GM12878 (cell line): ENCODE data around the gene RHEBL1.

Experiments used
- IKZF1 ChIP-seq: fragments of 450-650 bp; conservative IDR thresholded peaks from 2 replicates; pipeline ENCODE4 v1.6.1; 2017; ENCODE audit warnings: antibody characterized with exemption, mild to moderate bottlenecking
- MYC ChIP-seq: IDR thresholded peaks from 2 replicates; pipeline ENCODE4 v1.6.1; 2011; ENCODE audit warnings: mild to moderate bottlenecking, low read length, moderate library complexity, inconsistent platforms; ENCODE audit not compliant: insufficient read depth, insufficient replicate concordance, insufficient read length, severe bottlenecking
- NBN ChIP-seq: fragments of 450-650 bp; IDR thresholded peaks from 2 replicates; pipeline ENCODE4 v1.6.1; 2016
- NFYA ChIP-seq: IDR thresholded peaks from 2 replicates; pipeline ENCODE4 v1.6.1; 2011; ENCODE audit warnings: low read depth, mild to moderate bottlenecking, low read length, improper control_type of control experiment, borderline replicate concordance
- PAX5 ChIP-seq: IDR thresholded peaks from 2 replicates; pipeline ENCODE4 v1.6.1; 2011; ENCODE audit warnings: low read depth, low read length, borderline replicate concordance
- POLR2AphosphoS5 ChIP-seq: IDR thresholded peaks from 2 replicates; pipeline ENCODE4 v1.6.1; 2011; ENCODE audit warnings: mild to moderate bottlenecking, low read length, inconsistent platforms
- ZNF384 ChIP-seq: IDR thresholded peaks from 2 replicates; pipeline ENCODE4 v1.6.1; 2012; ENCODE audit warnings: low read depth, mild to moderate bottlenecking, low read length, improper control_type of control experiment, borderline replicate concordance
- TF ChIP-seq, protein P1 (sequence below), 3 experiments: IDR thresholded peaks in 2 of 3; conservative IDR thresholded peaks in 1 of 3; 2 replicates each; pipeline ENCODE4 v1.5.1; 2011; ENCODE audit warnings: low read depth in 3 of 3, low read length in 3 of 3, mild to moderate bottlenecking in 3 of 3, control low read depth in 2 of 3, moderate library complexity in 2 of 3, inconsistent platforms in 1 of 3, mixed read lengths in 1 of 3; ENCODE audit not compliant: control insufficient read depth in 2 of 3, insufficient read depth in 1 of 3; ENCODE audit errors: extremely low read depth in 1 of 3
- TF ChIP-seq, protein P2 (sequence below): fragments of 450-650 bp; IDR thresholded peaks from 2 replicates; pipeline ENCODE4 v1.6.1; 2016; ENCODE audit warnings: mild to moderate bottlenecking
- TF ChIP-seq, protein P3 (sequence below): fragments of 450-650 bp; conservative IDR thresholded peaks from 2 replicates; pipeline ENCODE4 v1.6.1; 2017; ENCODE audit warnings: mild to moderate bottlenecking, moderate library complexity
- TF ChIP-seq, protein P4 (sequence below): IDR thresholded peaks from 2 replicates; pipeline ENCODE4 v1.6.1; 2012; ENCODE audit warnings: low read depth, low read length, improper control_type of control experiment

DNA sequence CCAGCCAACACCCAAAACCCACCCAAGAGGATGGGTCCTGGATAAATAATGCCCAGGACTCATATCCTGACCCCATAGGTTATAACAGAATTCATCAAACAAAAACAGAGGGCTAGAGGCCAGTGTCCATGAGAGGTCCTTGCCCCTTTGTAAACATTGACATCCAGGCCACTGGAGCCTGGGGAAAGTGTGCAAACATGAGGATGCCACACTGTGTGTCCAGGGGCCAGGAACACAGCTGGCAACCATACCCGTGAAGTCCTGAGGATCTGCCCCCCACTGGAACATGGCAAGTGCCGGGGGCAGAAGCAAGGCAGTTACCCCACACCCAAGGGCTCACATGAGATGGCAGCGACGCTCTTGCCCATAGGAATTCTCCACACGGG, 5.0 kb downstream of the RHEBL1 start:
- TF ChIP-seq, protein P1, sequence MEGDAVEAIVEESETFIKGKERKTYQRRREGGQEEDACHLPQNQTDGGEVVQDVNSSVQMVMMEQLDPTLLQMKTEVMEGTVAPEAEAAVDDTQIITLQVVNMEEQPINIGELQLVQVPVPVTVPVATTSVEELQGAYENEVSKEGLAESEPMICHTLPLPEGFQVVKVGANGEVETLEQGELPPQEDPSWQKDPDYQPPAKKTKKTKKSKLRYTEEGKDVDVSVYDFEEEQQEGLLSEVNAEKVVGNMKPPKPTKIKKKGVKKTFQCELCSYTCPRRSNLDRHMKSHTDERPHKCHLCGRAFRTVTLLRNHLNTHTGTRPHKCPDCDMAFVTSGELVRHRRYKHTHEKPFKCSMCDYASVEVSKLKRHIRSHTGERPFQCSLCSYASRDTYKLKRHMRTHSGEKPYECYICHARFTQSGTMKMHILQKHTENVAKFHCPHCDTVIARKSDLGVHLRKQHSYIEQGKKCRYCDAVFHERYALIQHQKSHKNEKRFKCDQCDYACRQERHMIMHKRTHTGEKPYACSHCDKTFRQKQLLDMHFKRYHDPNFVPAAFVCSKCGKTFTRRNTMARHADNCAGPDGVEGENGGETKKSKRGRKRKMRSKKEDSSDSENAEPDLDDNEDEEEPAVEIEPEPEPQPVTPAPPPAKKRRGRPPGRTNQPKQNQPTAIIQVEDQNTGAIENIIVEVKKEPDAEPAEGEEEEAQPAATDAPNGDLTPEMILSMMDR (IDR thresholded peaks at IDR 0.05 in 2 of 3, conservative IDR thresholded peaks at IDR 0.05 in 1 of 3; ENCODE audit: control insufficient read depth in 2 of 3, extremely low read depth in 1 of 3, insufficient read depth in 1 of 3, low read depth in 3 of 3, low read length in 3 of 3), result no peak
- TF ChIP-seq, protein P2, sequence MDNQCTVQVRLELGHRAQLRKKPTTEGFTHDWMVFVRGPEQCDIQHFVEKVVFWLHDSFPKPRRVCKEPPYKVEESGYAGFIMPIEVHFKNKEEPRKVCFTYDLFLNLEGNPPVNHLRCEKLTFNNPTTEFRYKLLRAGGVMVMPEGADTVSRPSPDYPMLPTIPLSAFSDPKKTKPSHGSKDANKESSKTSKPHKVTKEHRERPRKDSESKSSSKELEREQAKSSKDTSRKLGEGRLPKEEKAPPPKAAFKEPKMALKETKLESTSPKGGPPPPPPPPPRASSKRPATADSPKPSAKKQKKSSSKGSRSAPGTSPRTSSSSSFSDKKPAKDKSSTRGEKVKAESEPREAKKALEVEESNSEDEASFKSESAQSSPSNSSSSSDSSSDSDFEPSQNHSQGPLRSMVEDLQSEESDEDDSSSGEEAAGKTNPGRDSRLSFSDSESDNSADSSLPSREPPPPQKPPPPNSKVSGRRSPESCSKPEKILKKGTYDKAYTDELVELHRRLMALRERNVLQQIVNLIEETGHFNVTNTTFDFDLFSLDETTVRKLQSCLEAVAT, result no peak
- TF ChIP-seq IKZF1 (no peak), NBN (no peak), PAX5 (no peak), MYC (no peak), POLR2AphosphoS5 (no peak), ZNF384 (no peak), NFYA (no peak)
- TF ChIP-seq, protein P3, sequence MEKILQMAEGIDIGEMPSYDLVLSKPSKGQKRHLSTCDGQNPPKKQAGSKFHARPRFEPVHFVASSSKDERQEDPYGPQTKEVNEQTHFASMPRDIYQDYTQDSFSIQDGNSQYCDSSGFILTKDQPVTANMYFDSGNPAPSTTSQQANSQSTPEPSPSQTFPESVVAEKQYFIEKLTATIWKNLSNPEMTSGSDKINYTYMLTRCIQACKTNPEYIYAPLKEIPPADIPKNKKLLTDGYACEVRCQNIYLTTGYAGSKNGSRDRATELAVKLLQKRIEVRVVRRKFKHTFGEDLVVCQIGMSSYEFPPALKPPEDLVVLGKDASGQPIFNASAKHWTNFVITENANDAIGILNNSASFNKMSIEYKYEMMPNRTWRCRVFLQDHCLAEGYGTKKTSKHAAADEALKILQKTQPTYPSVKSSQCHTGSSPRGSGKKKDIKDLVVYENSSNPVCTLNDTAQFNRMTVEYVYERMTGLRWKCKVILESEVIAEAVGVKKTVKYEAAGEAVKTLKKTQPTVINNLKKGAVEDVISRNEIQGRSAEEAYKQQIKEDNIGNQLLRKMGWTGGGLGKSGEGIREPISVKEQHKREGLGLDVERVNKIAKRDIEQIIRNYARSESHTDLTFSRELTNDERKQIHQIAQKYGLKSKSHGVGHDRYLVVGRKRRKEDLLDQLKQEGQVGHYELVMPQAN, result no peak
- TF ChIP-seq, protein P4, sequence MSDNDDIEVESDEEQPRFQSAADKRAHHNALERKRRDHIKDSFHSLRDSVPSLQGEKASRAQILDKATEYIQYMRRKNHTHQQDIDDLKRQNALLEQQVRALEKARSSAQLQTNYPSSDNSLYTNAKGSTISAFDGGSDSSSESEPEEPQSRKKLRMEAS, result no peak
